Heart right ventricle (tissue), 16 donors: ENCODE measurements around the gene SEMA5A. TPM values are rescaled to one million over a fixed set of nuclear protein-coding genes. Genes with fewer than 3 reads are reported as not detected.
A peak's percentile ranks its signal among the peaks of the same experiment; 100 is the strongest.

Experiments used
- ATAC-seq, 8 donors: fragments of 200-7000 bp; cut with Tn5 transposase; one replicate each; pipeline ENCODE4 v1.9.1; 2020; ENCODE audit warnings: mild to moderate bottlenecking in 8 of 8, moderate library complexity in 8 of 8, moderate number of reproducible peaks in 1 of 8
- DNase-seq, 2 donors: peaks; one replicate each; pipeline ENCODE4 v3.0.0-alpha.2; 2020
- H3K27ac ChIP-seq, 10 donors: fragments of 200-600 bp; sonication (generic) in 2 of 10; one replicate each; pipeline versions ENCODE4 v1.5.0 to v1.8.0; 2020 to 2022; ENCODE audit warnings: mild to moderate bottlenecking in 3 of 10
- H3K27me3 ChIP-seq, 7 donors: fragments of 200-600 bp; one replicate each; pipeline ENCODE4 v1.8.0; 2021 to 2022; ENCODE audit warnings: mild to moderate bottlenecking in 2 of 7
- H3K36me3 ChIP-seq, 9 donors: fragments of 200-600 bp; sonication (generic) in 1 of 9; one replicate each; pipeline versions ENCODE4 v1.5.0 to v1.8.0; 2020 to 2022; ENCODE audit warnings: mild to moderate bottlenecking in 2 of 9
- H3K4me1 ChIP-seq, 9 donors: fragments of 200-600 bp; sonication (generic) in 1 of 9; one replicate each; pipeline versions ENCODE4 v1.5.0 to v1.8.0; 2020 to 2022; ENCODE audit warnings: mild to moderate bottlenecking in 4 of 9
- H3K4me3 ChIP-seq, 10 donors: fragments of 200-600 bp; sonication (generic) in 2 of 10; one replicate each; pipeline versions ENCODE4 v1.5.0 to v1.8.0; 2020 to 2022; ENCODE audit warnings: mild to moderate bottlenecking in 7 of 10, moderate library complexity in 2 of 10
- H3K9me3 ChIP-seq, 11 donors: fragments of 200-600 bp in 10 of 11; sonication (generic) in 2 of 11; one replicate each; pipeline versions ENCODE4 v1.5.0 to v1.8.0; 2013 to 2022; ENCODE audit warnings: mild to moderate bottlenecking in 2 of 11, control low read depth in 1 of 11, moderate library complexity in 1 of 11
- CTCF ChIP-seq, 9 donors: fragments of 200-600 bp; sonication (generic) in 2 of 9; IDR thresholded peaks; one replicate each; pipeline versions ENCODE4 v1.5.0 to v1.8.0; 2021 to 2022; ENCODE audit warnings: antibody characterized with exemption in 9 of 9, mild to moderate bottlenecking in 5 of 9, moderate library complexity in 1 of 9
- WGBS, 2 donors: extraction: QIAGEN DNeasy Blood & Tissue Kit; methylation state at CpG; one replicate each; pipeline ENCODE4 v1.1.7; 2013; ENCODE audit warnings: inconsistent platforms in 1 of 2; 5-methylcytosine and 5-hydroxymethylcytosine counted together
- intact Hi-C, 10 donors: fragments of 100-400 bp; cut with DNase I; formaldehyde crosslinking; loops; one replicate each; pipeline versions ENCODE4 v1.11.1 to v1.14.2; 2022
- polyA plus RNA-seq, 2 donors: library from polyadenylated mRNA; stranded (reverse); fragments of 200-250 nt; gene quantifications; one replicate each; pipeline ENCODE4 v1.2.3, GENCODE V29; 2013
- total RNA-seq, 10 donors: library from RNA; stranded (reverse); fragmentation: NEBNext Ultra II Directional in 3 of 10; extraction: Animal tissue kit (Norgen Biotek cat#: 25700) in 3 of 10; gene quantifications; one replicate each; pipeline versions ENCODE4 v1.2.1 to v1.2.4, GENCODE V29; 2021 to 2023
- donor health status: Arrhythmogenic right ventricular cardiomyopathy.
- donor health status: ischemic (EF 13 %, LVEDD 7.1; RV severe dilation, severe dysfunction).
- donor health status: healthy with polysubstance abuse.
- donor health status: DM: no; HTN: yes; CAD: no.
- donor health status: DM: no; HTN: no; CAD: no.
- donor health status: ischemic (EF 25% LVEDD 6.9; RV normal size, moderate dysfunction).
- donor health status: ischemic (EF 25% LVEDD 5.7; RV mildly dilated, moderate dysfunction).
- donor health status: healthy.
- donor health status: DM: yes; HTN: yes; CAD: no.
- donor health status: Ischemic cardiomyopathy.
- donor health status: ischemic (EF 35%, LVEDD 5.7; RV mildly dilated, moderate dysfunction).
- donor health status: nonischemic (EF 11% LVEDD 7.7; RV severe dilation, severe dysfunction).
- donor health status: DM: yes; HTN: yes; CAD: no.
- donor health status: PGD.
- donor health status: ischemic (EF 29% LVEDD 5.4; RV normal size, mild dysfunction).
- donor health status: nonischemic (EF 23%, LVEDD 6.1; RV moderate dilation, normal function).

Gene SEMA5A
- total and polyA plus RNA-seq, 12 donors: 1.9 to 71.5 (median 48.0) TPM

GRCh38 chr5:9157020-9157419 lies 388.9 kb downstream of the SEMA5A start:
- DNase-seq (no peak), ATAC-seq (no peak)
- no peaks in the 10 kb centered on the region for H3K9me3 ChIP-seq
- 66 to 70% methylated on average over 5 of the region's 5 CpGs for WGBS, 2 donors
- no peak for TF ChIP-seq CTCF (IDR thresholded peaks at IDR 0.05)
- no peaks in the 10 kb centered on the region for H3K27me3 ChIP-seq
- no peak overlapping the region for H3K27ac ChIP-seq
- H3K4me3 ChIP-seq: no peak overlapping the region
- peaks cover 0 to 4% (median 0%) of the 10 kb centered on the region in 9 donors for H3K36me3 ChIP-seq
- intact Hi-C loops: no loop called here
- H3K4me1 ChIP-seq: peaks cover 0 to 8% (median 0%) of the 10 kb centered on the region in 9 donors

- Histone ChIP-seq H3K27me3 (no peaks in the 10 kb centered on the region), H3K9me3 (no peaks in the 10 kb centered on the region), H3K4me1 (peaks cover 0 to 10% (median 5%) of the 10 kb centered on the region in 9 donors), H3K4me3 (no peak overlapping the region), H3K36me3 (peaks cover 0 to 4% (median 0%) of the 10 kb centered on the region in 9 donors), H3K27ac (no peak overlapping the region)
- intact Hi-C loops: no loop called here
- 78 to 85% methylated on average over 2 of the region's 2 CpGs for WGBS, 2 donors
- TF ChIP-seq CTCF (IDR thresholded peaks at IDR 0.05): peak in 6 of 9 donors; percentile 14 to 51 (median 35)
- DNase-seq (peak in 1 of 2 donors; percentile 16), ATAC-seq (peak; percentile 46 to 70 (median 62))
Observed at GRCh38 chr5:9156282-9156681, 389.6 kb downstream of the SEMA5A start.

GRCh38 chr5:9151684-9152427 lies 394.0 kb downstream of the SEMA5A start:
- ATAC-seq (peak; percentile 50 to 88 (median 70)), DNase-seq (peak in 1 of 2 donors; percentile 7)
- WGBS, 2 donors: 54 to 60% methylated on average over 6 of the region's 6 CpGs

GRCh38 chr5:9149988-9150387 lies 395.9 kb downstream of the SEMA5A start:
- TF ChIP-seq CTCF (IDR thresholded peaks at IDR 0.05): no peak
- Histone ChIP-seq H3K27ac (no peak overlapping the region), H3K4me1 (peaks cover 0 to 10% (median 5%) of the 10 kb centered on the region in 9 donors), H3K4me3 (no peak overlapping the region), H3K36me3 (peaks cover 0 to 4% (median 0%) of the 10 kb centered on the region in 9 donors), H3K27me3 (no peaks in the 10 kb centered on the region), H3K9me3 (no peaks in the 10 kb centered on the region)
- ATAC-seq: no peak
- WGBS, 2 donors: 60 to 73% methylated on average over 1 of the region's 1 CpG
- intact Hi-C loops: no loop called here
- DNase-seq: no peak

More at GRCh38 chr5:9151684-9152427, 394.0 kb downstream of the SEMA5A start:
- Histone ChIP-seq H3K4me3 (no peak overlapping the region), H3K9me3 (no peaks in the 10 kb centered on the region), H3K27me3 (no peaks in the 10 kb centered on the region), H3K4me1 (peaks cover 0 to 10% (median 5%) of the 10 kb centered on the region in 9 donors), H3K27ac (peak overlapping the region in 3 of 10 donors; percentile 11 to 15 (median 12)), H3K36me3 (peaks cover 0 to 4% (median 0%) of the 10 kb centered on the region in 9 donors)
- TF ChIP-seq CTCF (IDR thresholded peaks at IDR 0.05): no peak
- intact Hi-C loops: no loop called here
